ENCODE results near the gene FNBP1L.

FNBP1L gene

DNA sequence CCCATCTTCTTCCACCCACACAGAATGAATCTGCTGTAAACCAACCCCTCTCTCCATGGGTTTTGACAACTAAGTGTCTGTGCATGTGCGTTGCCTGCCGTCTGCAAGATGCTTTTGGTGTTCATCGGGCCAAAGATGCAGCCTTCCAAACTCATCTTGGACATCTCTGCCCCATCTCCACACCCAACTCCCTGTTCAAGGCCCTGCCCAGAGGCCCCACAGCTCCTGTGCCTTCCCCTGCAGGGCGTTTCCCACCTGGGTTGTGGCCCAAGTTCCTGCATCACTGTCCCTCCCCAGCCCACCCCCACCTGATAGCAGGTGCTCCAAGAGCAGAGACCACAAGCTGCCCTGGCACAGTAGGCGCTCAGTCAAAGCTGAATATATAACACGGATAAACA is 130.5 kb downstream of the FNBP1L start:
- no peak overlapping the region for H3K4me3 ChIP-seq (ENCODE audit: low read depth, low read length)
- no peak for DNase-seq (ENCODE audit: low read depth)
- TF ChIP-seq, protein P1, sequence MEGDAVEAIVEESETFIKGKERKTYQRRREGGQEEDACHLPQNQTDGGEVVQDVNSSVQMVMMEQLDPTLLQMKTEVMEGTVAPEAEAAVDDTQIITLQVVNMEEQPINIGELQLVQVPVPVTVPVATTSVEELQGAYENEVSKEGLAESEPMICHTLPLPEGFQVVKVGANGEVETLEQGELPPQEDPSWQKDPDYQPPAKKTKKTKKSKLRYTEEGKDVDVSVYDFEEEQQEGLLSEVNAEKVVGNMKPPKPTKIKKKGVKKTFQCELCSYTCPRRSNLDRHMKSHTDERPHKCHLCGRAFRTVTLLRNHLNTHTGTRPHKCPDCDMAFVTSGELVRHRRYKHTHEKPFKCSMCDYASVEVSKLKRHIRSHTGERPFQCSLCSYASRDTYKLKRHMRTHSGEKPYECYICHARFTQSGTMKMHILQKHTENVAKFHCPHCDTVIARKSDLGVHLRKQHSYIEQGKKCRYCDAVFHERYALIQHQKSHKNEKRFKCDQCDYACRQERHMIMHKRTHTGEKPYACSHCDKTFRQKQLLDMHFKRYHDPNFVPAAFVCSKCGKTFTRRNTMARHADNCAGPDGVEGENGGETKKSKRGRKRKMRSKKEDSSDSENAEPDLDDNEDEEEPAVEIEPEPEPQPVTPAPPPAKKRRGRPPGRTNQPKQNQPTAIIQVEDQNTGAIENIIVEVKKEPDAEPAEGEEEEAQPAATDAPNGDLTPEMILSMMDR (IDR thresholded peaks at IDR 0.05; ENCODE audit: insufficient read depth, low read depth, low read length, missing control alignments) = no peak

DNA sequence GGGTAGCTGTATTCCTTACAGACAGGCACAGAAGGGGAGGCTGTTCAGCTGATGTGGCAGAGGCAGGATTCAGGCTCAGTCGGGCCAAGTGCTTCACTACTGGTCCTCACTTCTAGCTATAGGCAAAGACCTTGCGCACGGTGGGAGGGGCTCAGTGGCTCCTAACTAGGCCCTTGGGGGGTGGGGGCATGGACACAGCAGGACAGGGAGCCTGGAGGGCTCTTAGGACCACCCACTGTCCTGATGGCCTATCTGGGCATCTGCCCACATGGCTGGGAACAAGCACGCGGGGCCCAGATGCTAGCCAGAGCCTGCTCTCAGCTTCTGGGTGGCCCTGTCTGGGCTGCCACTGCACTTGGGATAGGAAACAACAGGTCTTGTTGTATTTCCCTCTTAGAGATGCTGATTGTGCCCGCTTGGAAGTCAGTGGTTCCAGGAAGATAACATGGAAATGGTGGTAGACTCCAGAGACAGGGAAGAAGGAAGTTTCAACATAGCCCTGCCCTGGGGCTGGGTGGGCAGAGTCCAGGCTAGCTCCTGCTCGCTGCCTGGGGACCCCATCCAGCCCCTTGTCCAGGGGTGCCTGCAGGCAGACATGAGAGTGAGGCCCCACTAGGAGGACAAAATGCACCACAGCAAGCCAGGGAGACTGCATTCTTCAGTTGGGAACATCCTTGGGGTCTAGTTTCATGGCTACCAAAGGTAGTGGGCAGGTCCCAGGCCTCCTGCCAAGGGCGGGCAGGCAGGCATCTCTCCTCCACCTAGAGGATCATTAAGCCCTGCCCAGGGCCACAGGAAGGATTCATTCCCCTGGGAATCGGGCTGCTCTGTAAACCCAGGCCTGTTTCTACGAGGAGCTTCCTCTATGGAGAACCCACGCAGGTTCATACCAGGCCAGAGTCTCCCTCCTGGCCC is 131.2 kb downstream of the FNBP1L start:
- H3K4me3 ChIP-seq (ENCODE audit: low read depth, low read length) = no peak overlapping the region
- TF ChIP-seq, protein P1 (IDR thresholded peaks at IDR 0.05; ENCODE audit: insufficient read depth, low read depth, low read length, missing control alignments) = no peak
- no peak for DNase-seq (ENCODE audit: low read depth)

DNA sequence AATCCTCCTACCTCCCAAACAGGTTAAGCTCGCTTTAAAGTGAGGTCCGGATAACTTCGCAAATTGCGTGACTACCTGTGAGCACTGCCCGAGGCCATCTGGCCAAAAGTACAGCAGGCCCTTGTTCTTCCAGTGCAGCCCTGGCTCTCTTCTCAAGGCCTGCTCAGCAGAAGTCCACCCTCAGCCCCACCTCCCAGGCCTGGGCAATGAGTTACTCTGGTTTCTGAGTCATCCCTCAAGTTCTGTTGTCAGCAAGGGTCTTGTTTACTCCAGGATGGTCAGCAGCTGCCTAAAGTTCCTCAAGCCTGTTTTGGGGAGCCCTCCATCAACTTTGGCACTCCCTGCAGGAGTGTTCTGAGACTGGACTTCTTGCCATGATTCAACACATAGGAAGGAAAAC is 132.0 kb downstream of the FNBP1L start:
- no peak overlapping the region for H3K4me3 ChIP-seq (ENCODE audit: low read depth, low read length)
- TF ChIP-seq, protein P1 (IDR thresholded peaks at IDR 0.05; ENCODE audit: insufficient read depth, low read depth, low read length, missing control alignments) = no peak
- no peak for DNase-seq (ENCODE audit: low read depth)

DNA sequence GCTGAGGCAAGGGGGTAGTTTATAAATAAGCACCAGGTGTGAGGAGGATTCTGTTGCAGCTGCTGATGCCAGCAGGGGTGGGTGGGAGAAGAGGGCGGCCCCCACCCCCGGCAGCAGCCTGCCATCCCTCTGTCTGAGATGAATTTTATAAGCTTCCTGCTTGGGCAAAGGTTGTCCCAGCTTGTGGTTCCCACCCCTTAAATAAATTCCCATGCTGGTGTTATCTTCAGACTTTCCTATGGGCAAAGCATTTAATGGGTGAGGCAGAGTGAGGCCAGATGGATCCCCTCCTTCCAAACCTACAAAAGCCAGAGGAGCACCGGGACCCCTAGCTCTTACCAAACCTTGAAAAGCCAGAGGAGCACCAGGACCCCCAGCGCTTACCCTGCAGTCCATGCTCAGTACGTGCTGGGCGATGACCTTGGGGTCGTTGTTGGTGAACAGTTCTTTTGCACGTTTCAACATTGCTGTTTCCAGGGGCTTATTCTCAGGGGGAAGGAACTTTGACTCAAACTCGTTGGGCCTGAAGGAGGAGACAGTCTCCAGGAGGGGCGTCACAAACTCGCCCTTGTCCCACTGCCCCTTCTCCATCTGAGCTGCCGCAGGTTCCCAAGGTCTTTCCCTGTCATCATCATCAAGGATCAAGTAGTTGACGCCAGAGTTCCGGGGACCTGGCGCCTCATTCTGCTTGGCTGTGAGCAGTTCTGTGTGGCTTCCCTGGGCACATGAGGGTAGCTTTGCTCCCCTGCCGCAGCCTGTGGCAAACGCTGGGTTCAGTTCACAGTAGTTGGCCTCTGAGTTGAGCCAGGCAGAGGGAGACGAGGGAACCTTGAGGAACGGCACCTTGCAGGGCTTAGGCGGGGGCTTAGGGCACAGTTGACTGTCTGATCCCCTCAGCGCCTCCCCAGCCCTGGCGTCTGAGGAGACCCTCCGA is 134.3 kb downstream of the FNBP1L start:
- no peak overlapping the region for H3K4me3 ChIP-seq (ENCODE audit: low read depth, low read length)
- no peak for DNase-seq (ENCODE audit: low read depth)
- TF ChIP-seq, protein P1 (IDR thresholded peaks at IDR 0.05; ENCODE audit: insufficient read depth, low read depth, low read length, missing control alignments) = no peak

DNA sequence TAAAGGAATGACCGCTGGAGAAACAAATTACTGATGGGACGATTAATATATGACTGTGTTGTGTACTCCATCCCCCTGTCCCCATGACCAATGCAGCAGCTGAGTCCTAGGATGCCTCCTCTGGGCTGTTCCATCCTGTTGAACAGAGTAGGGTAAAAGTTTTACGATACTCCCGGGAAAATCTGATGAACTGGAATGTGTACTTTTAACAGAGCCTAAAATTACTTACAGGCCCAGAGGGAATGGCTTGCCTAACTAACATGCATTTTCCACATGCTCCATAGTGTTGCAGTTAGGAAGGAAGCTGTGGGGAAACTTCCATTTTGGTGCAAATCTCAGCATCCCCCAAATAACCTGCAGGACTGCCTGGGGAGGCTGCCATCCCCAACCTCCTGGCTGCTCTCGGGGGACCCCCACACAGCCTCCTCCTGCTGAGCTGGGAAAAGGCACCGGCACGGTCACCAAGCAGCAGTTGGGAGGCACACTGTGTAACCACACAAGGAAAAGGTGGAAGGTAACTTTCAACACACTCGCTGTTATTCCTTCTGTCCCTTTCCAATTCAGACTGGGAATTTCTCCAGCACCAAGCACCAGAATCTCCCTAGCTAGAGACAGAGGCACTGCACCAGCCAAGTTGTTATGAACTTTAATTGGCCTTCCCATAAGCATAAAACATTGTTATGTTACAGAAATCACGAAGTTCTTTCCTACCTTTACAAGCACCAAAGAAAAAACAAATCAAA is 136.5 kb downstream of the FNBP1L start:
- DNase-seq (ENCODE audit: low read depth) = no peak
- TF ChIP-seq, protein P1 (IDR thresholded peaks at IDR 0.05; ENCODE audit: insufficient read depth, low read depth, low read length, missing control alignments) = no peak
- no peak overlapping the region for H3K4me3 ChIP-seq (ENCODE audit: low read depth, low read length)
